Tibial nerve (tissue), 3 donors: ENCODE results near the gene TMEM126B.

Source experiments
- POLR2A ChIP-seq, 2 donors: fragments of 450-650 bp; IDR thresholded peaks; one replicate each; pipeline ENCODE4 v1.6.1; 2017; ENCODE audit warnings: antibody characterized with exemption in 2 of 2, mild to moderate bottlenecking in 2 of 2, moderate library complexity in 2 of 2
- TF ChIP-seq, protein P1 (sequence below), 5 experiments: fragments of 200-600 bp in 3 of 5; fragments of 450-650 bp in 2 of 5; sonication (generic) in 3 of 5; IDR thresholded peaks; one replicate each; pipeline ENCODE4 v1.5.1; 2016 to 2019; ENCODE audit warnings: antibody characterized with exemption in 5 of 5, mild to moderate bottlenecking in 3 of 5, moderate library complexity in 2 of 5

DNA sequence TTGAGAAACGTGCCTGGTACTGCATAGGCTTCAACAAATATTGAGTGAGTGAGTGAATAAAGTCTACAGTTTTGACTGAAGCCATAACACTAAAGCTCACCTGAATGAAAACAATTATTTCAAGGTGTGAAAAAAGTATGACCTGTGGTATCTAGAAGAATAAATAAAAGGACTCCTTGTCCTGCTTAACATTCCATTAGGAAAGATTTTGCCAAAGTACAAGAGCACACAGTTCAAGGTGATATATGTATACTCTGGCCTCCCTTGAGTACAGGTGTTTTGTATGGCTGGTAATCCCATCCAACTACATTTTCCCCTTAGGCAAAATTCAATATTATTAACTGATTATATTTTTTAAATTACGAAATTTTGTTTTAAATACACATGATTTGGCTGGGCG lies 38.3 kb downstream of the TMEM126B start:
- TF ChIP-seq, protein P1, sequence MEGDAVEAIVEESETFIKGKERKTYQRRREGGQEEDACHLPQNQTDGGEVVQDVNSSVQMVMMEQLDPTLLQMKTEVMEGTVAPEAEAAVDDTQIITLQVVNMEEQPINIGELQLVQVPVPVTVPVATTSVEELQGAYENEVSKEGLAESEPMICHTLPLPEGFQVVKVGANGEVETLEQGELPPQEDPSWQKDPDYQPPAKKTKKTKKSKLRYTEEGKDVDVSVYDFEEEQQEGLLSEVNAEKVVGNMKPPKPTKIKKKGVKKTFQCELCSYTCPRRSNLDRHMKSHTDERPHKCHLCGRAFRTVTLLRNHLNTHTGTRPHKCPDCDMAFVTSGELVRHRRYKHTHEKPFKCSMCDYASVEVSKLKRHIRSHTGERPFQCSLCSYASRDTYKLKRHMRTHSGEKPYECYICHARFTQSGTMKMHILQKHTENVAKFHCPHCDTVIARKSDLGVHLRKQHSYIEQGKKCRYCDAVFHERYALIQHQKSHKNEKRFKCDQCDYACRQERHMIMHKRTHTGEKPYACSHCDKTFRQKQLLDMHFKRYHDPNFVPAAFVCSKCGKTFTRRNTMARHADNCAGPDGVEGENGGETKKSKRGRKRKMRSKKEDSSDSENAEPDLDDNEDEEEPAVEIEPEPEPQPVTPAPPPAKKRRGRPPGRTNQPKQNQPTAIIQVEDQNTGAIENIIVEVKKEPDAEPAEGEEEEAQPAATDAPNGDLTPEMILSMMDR (IDR thresholded peaks at IDR 0.05), result no peak
- no peak for TF ChIP-seq POLR2A (IDR thresholded peaks at IDR 0.05)
